ENCODE measurements around the gene PTPN20. TPM values are rescaled to one million over a fixed set of nuclear protein-coding genes. Genes with fewer than 3 reads are reported as not detected.
"Not testable (repeated sequence)": the region's sequence is repeated elsewhere in the genome, so short reads cannot be mapped to it uniquely, and the experiment has no call there.

The PTPN20 gene
- total RNA-seq, 3 donors from 2014 or later (not counting 1 experiment from before 2014, with no cell fraction given), result 0.78 to 1.6 TPM; not detected in 1

- H3K9me3 Mint-ChIP-seq; H3K27ac Mint-ChIP-seq; H3K27ac ChIP-seq (ENCODE audit: low read length); H3K4me1 Mint-ChIP-seq; H3K4me1 ChIP-seq (ENCODE audit: control insufficient read depth, insufficient read depth, low read length); H3K36me3 ChIP-seq (ENCODE audit: control insufficient read depth, insufficient read depth, low read length); H3K4me3 Mint-ChIP-seq; H3K4me3 ChIP-seq (ENCODE audit: low read length); H3K36me3 Mint-ChIP-seq; H3K9me3 ChIP-seq (ENCODE audit: control insufficient read depth, insufficient read depth, low read length); H3K27me3 ChIP-seq (ENCODE audit: control insufficient read depth, insufficient read depth, low read length); DNase-seq; ATAC-seq; H3K27me3 Mint-ChIP-seq (ENCODE audit: low read depth in 2 of 2); intact Hi-C loops (cut with micrococcal nuclease): not testable (repeated sequence)
- WGBS (ENCODE audit: insufficient coverage), result 8% methylated on average over 2 of the region's 2 CpGs
Measured at GRCh38 chr10:46925853-46926252, 14.6 kb downstream of the PTPN20 start.

- H3K27me3 ChIP-seq (ENCODE audit: control insufficient read depth, insufficient read depth, low read length); H3K9me3 ChIP-seq (ENCODE audit: control insufficient read depth, insufficient read depth, low read length); H3K4me1 Mint-ChIP-seq; H3K27ac Mint-ChIP-seq; H3K4me3 Mint-ChIP-seq; H3K4me1 ChIP-seq (ENCODE audit: control insufficient read depth, insufficient read depth, low read length); H3K9me3 Mint-ChIP-seq; ATAC-seq; H3K27ac ChIP-seq (ENCODE audit: low read length); H3K27me3 Mint-ChIP-seq (ENCODE audit: low read depth in 2 of 2); intact Hi-C loops (cut with micrococcal nuclease); DNase-seq; H3K36me3 Mint-ChIP-seq; H3K36me3 ChIP-seq (ENCODE audit: control insufficient read depth, insufficient read depth, low read length); H3K4me3 ChIP-seq (ENCODE audit: low read length): not testable (repeated sequence)
Measured at GRCh38 chr10:46928810-46929209, 17.6 kb downstream of the PTPN20 start.

DNA sequence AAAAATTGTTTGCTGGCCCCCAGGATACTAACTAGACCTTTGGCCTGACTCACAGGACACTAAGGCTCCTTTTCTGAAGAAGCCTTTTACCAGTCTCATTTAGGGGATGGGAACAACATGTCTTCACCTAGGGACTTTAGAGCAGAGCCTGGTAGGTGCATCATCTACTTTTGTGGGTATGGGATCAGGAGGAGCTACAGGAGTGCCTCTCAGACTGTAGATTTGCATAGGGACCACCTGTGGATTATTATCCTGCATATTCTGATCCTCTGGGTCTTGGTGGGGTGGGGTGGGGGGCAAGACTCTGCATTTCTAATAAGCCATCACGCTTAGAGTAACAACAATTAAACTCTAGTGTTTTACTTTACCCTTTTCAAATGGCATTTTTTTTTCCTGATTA lies 21.2 kb downstream of the PTPN20 start:
- WGBS (ENCODE audit: insufficient coverage), result no CpG with 5 or more reads among the region's 1 CpG
- H3K9me3 ChIP-seq (ENCODE audit: control insufficient read depth, insufficient read depth, low read length); H3K36me3 ChIP-seq (ENCODE audit: control insufficient read depth, insufficient read depth, low read length); H3K27ac Mint-ChIP-seq; intact Hi-C loops (cut with micrococcal nuclease); H3K27me3 Mint-ChIP-seq (ENCODE audit: low read depth in 2 of 2); ATAC-seq; H3K4me3 Mint-ChIP-seq; H3K9me3 Mint-ChIP-seq; H3K4me1 Mint-ChIP-seq; H3K4me3 ChIP-seq (ENCODE audit: low read length); DNase-seq; H3K27me3 ChIP-seq (ENCODE audit: control insufficient read depth, insufficient read depth, low read length); H3K4me1 ChIP-seq (ENCODE audit: control insufficient read depth, insufficient read depth, low read length); H3K36me3 Mint-ChIP-seq; H3K27ac ChIP-seq (ENCODE audit: low read length): not testable (repeated sequence)

GRCh38 chr10:46941091-46941490 lies 29.9 kb downstream of the PTPN20 start:
- H3K4me1 Mint-ChIP-seq; H3K4me3 ChIP-seq (ENCODE audit: low read length); H3K27me3 ChIP-seq (ENCODE audit: control insufficient read depth, insufficient read depth, low read length); H3K36me3 ChIP-seq (ENCODE audit: control insufficient read depth, insufficient read depth, low read length); H3K27me3 Mint-ChIP-seq (ENCODE audit: low read depth in 2 of 2); intact Hi-C loops (cut with micrococcal nuclease); H3K9me3 Mint-ChIP-seq; H3K4me1 ChIP-seq (ENCODE audit: control insufficient read depth, insufficient read depth, low read length); H3K27ac Mint-ChIP-seq; H3K36me3 Mint-ChIP-seq; H3K27ac ChIP-seq (ENCODE audit: low read length); H3K9me3 ChIP-seq (ENCODE audit: control insufficient read depth, insufficient read depth, low read length); ATAC-seq; DNase-seq; H3K4me3 Mint-ChIP-seq: not testable (repeated sequence)
- WGBS (ENCODE audit: insufficient coverage), result no CpG with 5 or more reads among the region's 1 CpG

DNA sequence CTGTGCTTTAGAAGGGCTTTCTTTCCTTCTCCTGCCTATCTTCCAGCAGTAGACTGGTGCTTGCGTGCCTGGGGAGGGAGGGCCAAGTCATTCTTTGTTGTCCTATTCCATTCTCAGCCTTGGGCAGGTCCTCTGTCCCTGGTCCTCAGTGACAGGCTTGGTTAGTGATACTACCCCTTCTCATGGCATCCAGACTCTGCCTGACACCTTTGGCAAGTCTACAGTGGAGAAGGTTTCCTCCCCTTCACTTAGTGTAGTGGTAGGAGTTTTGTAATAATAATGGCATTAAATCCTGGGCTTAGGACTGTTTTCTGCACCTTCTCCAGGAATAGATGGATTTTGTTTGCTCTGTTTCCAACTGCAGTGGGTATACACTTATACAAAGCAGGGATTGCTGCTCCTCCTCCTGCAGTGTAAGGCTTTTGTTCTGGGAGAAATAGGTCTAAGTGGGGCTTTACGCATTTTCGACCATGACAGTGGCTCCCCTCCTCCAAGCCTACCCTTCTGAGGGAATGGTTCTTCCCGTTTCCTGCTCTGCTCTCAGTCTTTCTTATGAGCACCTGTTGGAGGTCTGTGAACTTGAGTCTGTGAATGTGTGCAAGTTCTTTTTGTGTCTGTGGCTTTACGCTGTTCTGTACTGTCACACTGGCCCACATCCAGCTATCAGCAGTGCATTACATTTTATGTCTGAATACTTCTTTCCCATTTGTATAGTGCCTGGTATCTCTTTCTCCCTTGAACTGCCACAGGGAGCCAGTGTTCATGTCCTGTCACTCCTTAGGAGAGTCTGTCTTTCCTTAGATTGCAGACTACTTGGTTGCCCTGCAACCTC lies 37.7 kb downstream of the PTPN20 start:
- H3K27me3 Mint-ChIP-seq (ENCODE audit: low read depth in 2 of 2); H3K4me3 Mint-ChIP-seq; H3K27ac ChIP-seq (ENCODE audit: low read length); H3K27me3 ChIP-seq (ENCODE audit: control insufficient read depth, insufficient read depth, low read length); intact Hi-C loops (cut with micrococcal nuclease); H3K4me1 Mint-ChIP-seq; H3K36me3 Mint-ChIP-seq; H3K36me3 ChIP-seq (ENCODE audit: control insufficient read depth, insufficient read depth, low read length); H3K27ac Mint-ChIP-seq; H3K4me1 ChIP-seq (ENCODE audit: control insufficient read depth, insufficient read depth, low read length); H3K9me3 Mint-ChIP-seq; H3K9me3 ChIP-seq (ENCODE audit: control insufficient read depth, insufficient read depth, low read length); ATAC-seq; H3K4me3 ChIP-seq (ENCODE audit: low read length); DNase-seq: not testable (repeated sequence)
- 90% methylated on average over 2 of the region's 5 CpGs for WGBS (ENCODE audit: insufficient coverage)

DNA sequence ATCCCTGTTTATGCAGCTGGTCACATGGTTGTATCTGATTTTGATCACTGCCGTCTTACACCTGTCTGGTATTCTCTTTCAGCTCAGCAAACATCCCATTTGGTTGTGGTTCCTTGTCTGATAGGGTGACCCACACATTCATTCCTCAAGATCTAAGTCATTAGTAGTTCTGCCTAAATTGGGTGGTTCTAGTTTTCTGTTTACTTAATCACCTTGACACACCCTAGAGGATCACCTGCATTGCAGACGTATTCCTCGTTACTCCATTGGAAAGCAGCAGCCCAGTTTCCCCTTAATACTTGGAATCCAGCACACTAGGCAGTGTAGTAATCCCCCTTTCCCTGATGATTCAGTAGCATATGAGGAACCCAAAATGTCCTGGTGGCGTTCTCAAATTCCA lies 41.3 kb downstream of the PTPN20 start:
- H3K9me3 Mint-ChIP-seq; H3K9me3 ChIP-seq (ENCODE audit: control insufficient read depth, insufficient read depth, low read length); H3K27me3 Mint-ChIP-seq (ENCODE audit: low read depth in 2 of 2); H3K27me3 ChIP-seq (ENCODE audit: control insufficient read depth, insufficient read depth, low read length); H3K4me3 ChIP-seq (ENCODE audit: low read length); H3K36me3 Mint-ChIP-seq; H3K4me1 Mint-ChIP-seq; H3K27ac Mint-ChIP-seq; H3K36me3 ChIP-seq (ENCODE audit: control insufficient read depth, insufficient read depth, low read length); H3K4me1 ChIP-seq (ENCODE audit: control insufficient read depth, insufficient read depth, low read length); intact Hi-C loops (cut with micrococcal nuclease); H3K4me3 Mint-ChIP-seq; DNase-seq; H3K27ac ChIP-seq (ENCODE audit: low read length); ATAC-seq: not testable (repeated sequence)
- WGBS (ENCODE audit: insufficient coverage), result 100% methylated on average over 2 of the region's 4 CpGs

GRCh38 chr10:46960742-46961141 lies 49.5 kb downstream of the PTPN20 start:
- H3K27ac ChIP-seq (ENCODE audit: low read length); H3K27me3 ChIP-seq (ENCODE audit: control insufficient read depth, insufficient read depth, low read length); H3K4me3 Mint-ChIP-seq; H3K36me3 Mint-ChIP-seq; ATAC-seq; H3K4me1 ChIP-seq (ENCODE audit: control insufficient read depth, insufficient read depth, low read length); H3K4me3 ChIP-seq (ENCODE audit: low read length); H3K9me3 ChIP-seq (ENCODE audit: control insufficient read depth, insufficient read depth, low read length); intact Hi-C loops (cut with micrococcal nuclease); H3K4me1 Mint-ChIP-seq; H3K9me3 Mint-ChIP-seq; H3K27me3 Mint-ChIP-seq (ENCODE audit: low read depth in 2 of 2); H3K27ac Mint-ChIP-seq; DNase-seq; H3K36me3 ChIP-seq (ENCODE audit: control insufficient read depth, insufficient read depth, low read length): not testable (repeated sequence)

DNA sequence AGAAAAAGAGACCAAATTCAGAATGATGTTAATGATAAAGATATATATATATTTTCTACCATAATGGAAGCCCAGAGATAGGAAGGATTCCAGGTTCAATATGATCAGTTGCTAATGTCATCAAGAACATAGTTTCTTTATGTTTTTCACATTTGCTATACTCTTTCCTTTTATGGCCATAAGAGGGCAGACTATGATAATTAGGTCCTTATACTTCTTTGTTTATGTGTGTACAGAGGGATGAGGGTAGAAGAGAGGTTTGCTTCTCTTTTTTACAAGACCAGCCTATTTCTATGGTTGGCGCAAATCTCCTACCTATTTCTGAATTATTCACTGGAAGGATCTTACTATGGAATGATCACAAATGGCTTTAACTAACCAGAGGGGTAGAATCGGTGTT lies 52.1 kb downstream of the PTPN20 start:
- intact Hi-C loops (cut with micrococcal nuclease); H3K4me3 ChIP-seq (ENCODE audit: low read length); H3K9me3 ChIP-seq (ENCODE audit: control insufficient read depth, insufficient read depth, low read length); H3K4me1 ChIP-seq (ENCODE audit: control insufficient read depth, insufficient read depth, low read length); DNase-seq; H3K27me3 ChIP-seq (ENCODE audit: control insufficient read depth, insufficient read depth, low read length); H3K4me1 Mint-ChIP-seq; H3K4me3 Mint-ChIP-seq; ATAC-seq; H3K36me3 Mint-ChIP-seq; H3K27ac ChIP-seq (ENCODE audit: low read length); H3K27me3 Mint-ChIP-seq (ENCODE audit: low read depth in 2 of 2); H3K27ac Mint-ChIP-seq; H3K36me3 ChIP-seq (ENCODE audit: control insufficient read depth, insufficient read depth, low read length); H3K9me3 Mint-ChIP-seq: not testable (repeated sequence)
- WGBS (ENCODE audit: insufficient coverage), result no CpG with 5 or more reads among the region's 2 CpGs
